GM08714 (cell line): ENCODE results near the gene ITPK1.

Experiments
- H3K4me3 ChIP-seq: fragments of 200-500 bp; sonication (Bioruptor generic); 2 replicates; pipeline ENCODE4 v1.5.1; 2014; ENCODE audit warnings: mild to moderate bottlenecking, low read length, inconsistent platforms
- ZNF274 ChIP-seq: IDR thresholded peaks from 2 replicates; pipeline ENCODE4 v1.6.1; 2012; ENCODE audit warnings: mild to moderate bottlenecking, low read depth, low read length

Gene ITPK1

DNA sequence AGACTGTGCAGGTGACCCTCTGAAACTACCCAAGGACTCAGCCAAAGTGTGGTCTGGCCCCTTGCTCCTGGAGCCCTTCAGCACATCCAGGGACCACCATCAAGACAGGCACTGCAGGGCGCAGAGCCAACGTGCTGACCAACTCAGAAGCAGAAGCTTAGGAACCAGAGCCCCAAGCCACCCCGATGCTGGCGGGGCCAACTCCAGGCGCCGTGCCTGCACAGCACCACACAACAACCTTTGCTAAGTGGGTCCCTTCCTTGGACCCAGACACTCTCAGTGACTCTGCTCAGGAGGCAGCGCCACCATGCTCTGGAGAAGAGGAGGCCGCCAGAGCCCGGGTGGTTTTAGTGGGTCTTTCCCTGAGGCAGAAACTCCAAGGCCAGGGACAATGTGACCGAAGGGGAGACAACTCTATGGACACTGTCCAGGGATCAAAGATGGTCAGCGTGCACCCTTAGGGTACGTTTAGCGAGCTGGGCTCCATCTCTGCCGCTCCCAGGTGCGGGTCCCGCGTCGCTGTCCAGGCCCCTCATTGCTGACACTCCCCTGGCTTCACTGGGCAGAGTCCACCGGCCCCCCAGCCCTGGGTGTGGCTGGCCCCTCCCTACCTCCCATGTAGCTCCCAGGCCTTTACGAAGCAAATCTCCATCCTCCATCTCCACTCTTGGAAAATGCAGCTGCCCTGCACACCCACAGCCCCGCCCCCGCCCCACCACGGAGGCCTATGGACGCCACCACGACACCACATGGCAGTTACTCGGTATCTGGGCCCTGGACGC is 176.6 kb downstream of the ITPK1 start:
- no peak overlapping the region for H3K4me3 ChIP-seq
- no peak for TF ChIP-seq ZNF274

DNA sequence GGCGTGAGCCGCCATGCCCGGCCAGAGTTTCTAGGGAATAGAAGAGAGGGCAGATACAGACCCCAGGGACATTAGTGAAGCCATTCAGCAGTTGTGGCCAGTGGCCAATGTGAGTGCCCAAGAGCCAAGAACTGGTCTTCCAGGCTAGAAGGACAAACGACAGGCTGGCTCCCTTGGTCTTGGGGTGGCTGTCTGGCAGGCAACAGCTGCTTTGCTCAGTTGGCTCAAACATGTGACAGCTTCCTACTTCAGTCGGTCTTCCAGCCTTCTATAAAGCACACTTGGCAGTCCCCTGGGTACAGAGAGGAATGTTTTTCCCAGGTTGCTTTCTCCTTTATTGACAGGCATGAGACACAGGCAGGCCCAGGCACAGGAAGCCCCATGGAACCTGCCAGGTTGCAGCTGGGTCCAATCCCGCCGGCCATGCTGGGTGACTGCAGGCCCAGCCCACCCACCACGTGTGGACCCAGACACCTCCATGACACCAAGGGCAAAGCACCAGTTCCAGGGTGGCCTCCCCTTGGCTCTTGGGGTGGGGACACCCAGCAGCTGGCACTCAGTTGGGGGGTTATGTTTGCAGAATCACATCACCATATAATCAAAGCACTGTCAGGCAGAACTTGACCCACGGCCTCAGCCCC is 177.4 kb downstream of the ITPK1 start:
- TF ChIP-seq ZNF274: no peak
- no peak overlapping the region for H3K4me3 ChIP-seq

GRCh38 chr14:92937051-92937937 is 178.4 kb downstream of the ITPK1 start:
- no peak overlapping the region for H3K4me3 ChIP-seq
- no peak for TF ChIP-seq ZNF274

DNA sequence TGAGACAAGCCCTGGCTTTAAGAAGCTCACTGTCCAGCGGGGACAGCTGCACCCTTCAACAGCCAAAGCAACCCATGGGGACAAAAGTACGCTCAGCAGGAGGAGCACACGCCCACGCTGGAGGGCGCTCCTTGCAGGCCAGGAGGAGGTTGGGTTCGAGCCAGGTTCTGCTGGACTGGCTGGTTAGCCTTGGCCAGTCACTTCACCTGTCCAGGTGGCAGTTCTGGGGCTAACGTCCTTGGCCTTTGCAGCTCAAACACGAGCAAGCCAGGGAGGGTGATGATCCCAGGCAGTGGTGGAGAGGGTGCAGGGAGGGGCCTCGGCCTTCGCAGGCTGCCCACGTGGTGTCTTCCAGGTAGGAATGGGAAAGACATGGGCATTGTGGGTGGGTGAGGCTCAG is 179.6 kb downstream of the ITPK1 start:
- TF ChIP-seq ZNF274: no peak
- H3K4me3 ChIP-seq: no peak overlapping the region

GRCh38 chr14:92935446-92935845 is 180.3 kb downstream of the ITPK1 start:
- no peak for TF ChIP-seq ZNF274
- no peak overlapping the region for H3K4me3 ChIP-seq

- no peak for TF ChIP-seq ZNF274
- no peak overlapping the region for H3K4me3 ChIP-seq
Observed at GRCh38 chr14:92934196-92935085, 181.3 kb downstream of the ITPK1 start.

DNA sequence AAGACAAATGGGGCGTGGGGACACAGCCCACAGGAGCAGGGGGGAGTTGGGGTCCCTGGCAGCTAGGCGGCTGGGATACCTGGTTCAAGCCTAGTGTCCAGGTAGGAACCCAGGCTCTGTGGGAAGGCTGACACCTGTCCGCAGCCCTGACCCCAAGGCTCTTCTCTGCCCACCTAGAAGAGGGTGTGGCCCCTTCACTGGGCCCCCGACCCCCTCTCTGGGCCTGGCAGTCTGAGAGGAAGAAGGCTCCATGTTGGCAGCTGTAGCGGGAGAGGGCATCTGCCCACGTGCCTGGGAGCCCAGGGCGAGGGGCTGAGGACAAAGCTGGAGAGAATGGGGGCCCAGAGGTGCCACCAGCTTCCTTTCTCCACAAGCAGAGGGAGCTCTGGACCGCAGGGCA is 182.2 kb downstream of the ITPK1 start:
- no peak for TF ChIP-seq ZNF274
- no peak overlapping the region for H3K4me3 ChIP-seq

- no peak overlapping the region for H3K4me3 ChIP-seq
- TF ChIP-seq ZNF274: no peak
Observed at GRCh38 chr14:92932448-92933395, 183.0 kb downstream of the ITPK1 start.

GRCh38 chr14:92931681-92932447 is 183.9 kb downstream of the ITPK1 start:
- H3K4me3 ChIP-seq: no peak overlapping the region
- TF ChIP-seq ZNF274: no peak

DNA sequence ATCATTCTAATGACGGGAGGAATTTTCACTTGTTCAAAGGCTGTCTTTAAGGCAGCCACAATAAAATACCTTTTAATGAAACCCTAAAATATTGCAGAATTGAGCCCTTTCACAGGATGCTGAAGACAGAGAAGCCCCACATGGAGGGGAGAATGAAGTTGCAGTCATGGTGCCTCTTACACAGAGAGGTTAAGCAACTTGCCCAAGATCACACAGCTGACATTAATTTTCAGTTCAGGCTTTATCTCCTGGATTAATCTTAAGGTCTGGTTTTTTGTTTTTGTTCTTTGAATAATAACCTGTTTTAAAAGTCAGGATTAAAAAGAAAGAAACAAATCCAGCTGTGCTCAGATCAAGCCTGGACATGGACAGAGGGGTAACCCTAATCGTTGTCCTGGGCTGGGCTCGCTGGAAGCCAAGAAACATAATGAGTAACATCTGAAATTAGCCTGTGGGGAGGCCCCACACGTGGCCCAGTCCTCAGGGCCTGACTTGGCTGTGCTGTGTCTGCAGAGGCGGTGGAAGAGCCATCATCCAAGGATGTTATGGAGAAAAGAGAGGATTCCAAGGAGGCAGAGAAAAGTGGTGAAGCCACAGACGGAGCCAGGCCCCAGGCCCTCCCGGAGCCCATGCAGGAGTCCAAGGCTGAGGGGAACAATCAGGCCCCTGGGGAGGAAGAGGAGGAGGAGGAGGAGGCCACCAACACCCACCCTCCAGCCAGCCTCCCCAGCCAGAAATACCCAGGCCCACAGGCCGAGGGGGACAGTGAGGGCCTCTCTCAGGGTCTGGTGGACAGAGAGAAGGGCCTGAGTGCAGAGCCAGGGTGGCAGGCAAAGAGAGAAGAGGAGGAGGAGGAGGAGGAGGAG is 184.8 kb downstream of the ITPK1 start:
- no peak for TF ChIP-seq ZNF274
- H3K4me3 ChIP-seq: no peak overlapping the region
